GM12874 (cell line): ENCODE measurements around the gene PHLDB2.

Experiments used
- CTCF ChIP-seq: IDR thresholded peaks from 2 replicates; pipeline ENCODE4 v1.5.1; 2011; ENCODE audit warnings: low read depth, mild to moderate bottlenecking, control low read depth, low read length, moderate library complexity; ENCODE audit not compliant: insufficient read depth

Gene PHLDB2

GRCh38 chr3:111952086-111952485, 93.0 kb downstream of the PHLDB2 start:
- no peak for TF ChIP-seq CTCF

- no peak for TF ChIP-seq CTCF
These were observed 93.9 kb downstream of the PHLDB2 start for GRCh38 chr3:111952866-111953450.

GRCh38 chr3:111954228-111954990, 95.3 kb downstream of the PHLDB2 start:
- TF ChIP-seq CTCF = no peak

- TF ChIP-seq CTCF = no peak
These were observed 96.8 kb downstream of the PHLDB2 start for GRCh38 chr3:111955876-111956275.

GRCh38 chr3:111956449-111956848, 97.4 kb downstream of the PHLDB2 start:
- TF ChIP-seq CTCF = no peak

GRCh38 chr3:111956995-111957734, 98.1 kb downstream of the PHLDB2 start:
- no peak for TF ChIP-seq CTCF

- no peak for TF ChIP-seq CTCF
These were observed 102.5 kb downstream of the PHLDB2 start for GRCh38 chr3:111961461-111962164.
